Neural cell (in vitro differentiated cells): ENCODE measurements around the gene TBC1D10A.

Experiments
- EZH2 ChIP-seq: fragments of 200-600, 300-800 bp; shearing (Covaris generic), sonication (generic); IDR thresholded peaks from 2 replicates; pipeline ENCODE4 v1.6.1; 2014; ENCODE audit warnings: antibody characterized with exemption, low read length, borderline replicate concordance, mild to moderate bottlenecking; ENCODE audit not compliant: insufficient read depth, poor library complexity, severe bottlenecking
- MXI1 ChIP-seq: fragments of 450-650 bp; conservative IDR thresholded peaks from 2 replicates; pipeline ENCODE4 v1.6.1; 2014; ENCODE audit warnings: antibody characterized with exemption, mild to moderate bottlenecking; ENCODE audit not compliant: poor library complexity, severe bottlenecking
- POLR2AphosphoS5 ChIP-seq: IDR thresholded peaks from 2 replicates; pipeline ENCODE4 v1.6.1; 2012
- RAD21 ChIP-seq: fragments of 450-650 bp; conservative IDR thresholded peaks from 2 replicates; pipeline ENCODE4 v1.6.1; 2014; ENCODE audit warnings: antibody characterized with exemption, mild to moderate bottlenecking, moderate library complexity
- SMC3 ChIP-seq: fragments of 450-650 bp; conservative IDR thresholded peaks from 2 replicates; pipeline ENCODE4 v1.6.1; 2014; ENCODE audit warnings: antibody characterized with exemption, mild to moderate bottlenecking, moderate library complexity; ENCODE audit not compliant: poor library complexity
- TF ChIP-seq, protein P1 (sequence below): fragments of 450-650 bp; IDR thresholded peaks from 2 replicates; pipeline ENCODE4 v1.5.1; 2014; ENCODE audit warnings: antibody characterized with exemption, mild to moderate bottlenecking, moderate library complexity; ENCODE audit not compliant: poor library complexity, severe bottlenecking
- TF ChIP-seq, protein P2 (sequence below): IDR thresholded peaks from 2 replicates; pipeline ENCODE4 v1.6.1; 2012; ENCODE audit warnings: borderline replicate concordance

DNA sequence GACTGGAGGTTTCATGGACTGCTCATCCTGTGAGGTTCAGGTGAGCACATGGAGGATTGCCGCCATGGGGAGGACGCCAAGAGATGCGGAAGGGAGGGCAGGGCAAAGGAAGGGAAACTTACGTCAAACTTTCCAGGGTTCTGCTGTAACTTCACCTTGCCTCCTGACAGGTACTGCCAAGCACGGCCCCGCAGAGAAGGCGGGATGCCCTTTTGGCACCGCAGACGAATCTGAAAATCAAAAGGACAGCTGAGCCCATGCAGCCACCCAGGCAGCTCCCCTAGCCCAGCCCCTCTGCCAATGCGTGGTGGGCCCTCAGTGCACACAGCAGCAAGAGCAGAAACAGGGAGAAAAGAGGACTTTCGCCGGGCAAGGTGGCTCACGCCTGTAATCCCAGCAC, 27.4 kb downstream of the TBC1D10A start:
- TF ChIP-seq, protein P1, sequence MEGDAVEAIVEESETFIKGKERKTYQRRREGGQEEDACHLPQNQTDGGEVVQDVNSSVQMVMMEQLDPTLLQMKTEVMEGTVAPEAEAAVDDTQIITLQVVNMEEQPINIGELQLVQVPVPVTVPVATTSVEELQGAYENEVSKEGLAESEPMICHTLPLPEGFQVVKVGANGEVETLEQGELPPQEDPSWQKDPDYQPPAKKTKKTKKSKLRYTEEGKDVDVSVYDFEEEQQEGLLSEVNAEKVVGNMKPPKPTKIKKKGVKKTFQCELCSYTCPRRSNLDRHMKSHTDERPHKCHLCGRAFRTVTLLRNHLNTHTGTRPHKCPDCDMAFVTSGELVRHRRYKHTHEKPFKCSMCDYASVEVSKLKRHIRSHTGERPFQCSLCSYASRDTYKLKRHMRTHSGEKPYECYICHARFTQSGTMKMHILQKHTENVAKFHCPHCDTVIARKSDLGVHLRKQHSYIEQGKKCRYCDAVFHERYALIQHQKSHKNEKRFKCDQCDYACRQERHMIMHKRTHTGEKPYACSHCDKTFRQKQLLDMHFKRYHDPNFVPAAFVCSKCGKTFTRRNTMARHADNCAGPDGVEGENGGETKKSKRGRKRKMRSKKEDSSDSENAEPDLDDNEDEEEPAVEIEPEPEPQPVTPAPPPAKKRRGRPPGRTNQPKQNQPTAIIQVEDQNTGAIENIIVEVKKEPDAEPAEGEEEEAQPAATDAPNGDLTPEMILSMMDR = no peak
- TF ChIP-seq EZH2 (no peak), MXI1 (no peak), POLR2AphosphoS5 (no peak), SMC3 (no peak), RAD21 (no peak)
- TF ChIP-seq, protein P2, sequence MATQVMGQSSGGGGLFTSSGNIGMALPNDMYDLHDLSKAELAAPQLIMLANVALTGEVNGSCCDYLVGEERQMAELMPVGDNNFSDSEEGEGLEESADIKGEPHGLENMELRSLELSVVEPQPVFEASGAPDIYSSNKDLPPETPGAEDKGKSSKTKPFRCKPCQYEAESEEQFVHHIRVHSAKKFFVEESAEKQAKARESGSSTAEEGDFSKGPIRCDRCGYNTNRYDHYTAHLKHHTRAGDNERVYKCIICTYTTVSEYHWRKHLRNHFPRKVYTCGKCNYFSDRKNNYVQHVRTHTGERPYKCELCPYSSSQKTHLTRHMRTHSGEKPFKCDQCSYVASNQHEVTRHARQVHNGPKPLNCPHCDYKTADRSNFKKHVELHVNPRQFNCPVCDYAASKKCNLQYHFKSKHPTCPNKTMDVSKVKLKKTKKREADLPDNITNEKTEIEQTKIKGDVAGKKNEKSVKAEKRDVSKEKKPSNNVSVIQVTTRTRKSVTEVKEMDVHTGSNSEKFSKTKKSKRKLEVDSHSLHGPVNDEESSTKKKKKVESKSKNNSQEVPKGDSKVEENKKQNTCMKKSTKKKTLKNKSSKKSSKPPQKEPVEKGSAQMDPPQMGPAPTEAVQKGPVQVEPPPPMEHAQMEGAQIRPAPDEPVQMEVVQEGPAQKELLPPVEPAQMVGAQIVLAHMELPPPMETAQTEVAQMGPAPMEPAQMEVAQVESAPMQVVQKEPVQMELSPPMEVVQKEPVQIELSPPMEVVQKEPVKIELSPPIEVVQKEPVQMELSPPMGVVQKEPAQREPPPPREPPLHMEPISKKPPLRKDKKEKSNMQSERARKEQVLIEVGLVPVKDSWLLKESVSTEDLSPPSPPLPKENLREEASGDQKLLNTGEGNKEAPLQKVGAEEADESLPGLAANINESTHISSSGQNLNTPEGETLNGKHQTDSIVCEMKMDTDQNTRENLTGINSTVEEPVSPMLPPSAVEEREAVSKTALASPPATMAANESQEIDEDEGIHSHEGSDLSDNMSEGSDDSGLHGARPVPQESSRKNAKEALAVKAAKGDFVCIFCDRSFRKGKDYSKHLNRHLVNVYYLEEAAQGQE = no peak
